ENCODE measurements around the gene SCYGR5.

GRCh38 chr2:227677928-227678327 is 11.3 kb downstream of the SCYGR5 start:
- TF ChIP-seq CTCF (IDR thresholded peaks at IDR 0.05; ENCODE audit: low read length): no peak
- TF ChIP-seq EZH2 (IDR thresholded peaks at IDR 0.05; ENCODE audit: borderline replicate concordance, low read length): no peak

Measured in OCI-LY1 (cell line).